ENCODE data around the gene DMXL2.

Gene DMXL2

DNA sequence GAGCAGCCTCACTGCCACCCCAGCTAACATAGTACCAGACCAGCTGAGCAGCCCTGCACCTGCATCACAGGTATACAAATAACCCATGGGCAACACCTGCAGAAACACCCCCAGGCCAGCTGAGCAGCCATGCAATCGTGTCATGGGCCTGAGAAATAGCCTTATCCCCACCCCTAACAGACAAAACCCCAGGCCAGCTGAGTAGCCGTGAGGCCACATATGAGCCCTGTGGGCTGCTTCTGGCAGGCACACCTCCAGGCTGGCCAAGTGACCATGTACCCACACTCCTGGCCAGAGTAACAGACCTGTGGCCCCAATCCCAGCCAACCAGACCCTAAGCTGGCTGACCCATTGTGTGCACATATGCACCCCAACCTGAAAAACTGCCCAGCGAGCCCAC, 138.6 kb downstream of the DMXL2 start:
- Histone ChIP-seq H3K27me3 (ENCODE audit: insufficient read depth, poor library complexity, severe bottlenecking) (no peaks in the 10 kb centered on the region), H3K4me3 (replicated peaks; ENCODE audit: insufficient read depth, low read length) (no peak overlapping the region)
- TF ChIP-seq SPI1 (IDR thresholded peaks at IDR 0.05; ENCODE audit: borderline replicate concordance, low read depth) = no peak
- no peak for TF ChIP-seq POLR2AphosphoS5 (IDR thresholded peaks at IDR 0.05; ENCODE audit: low read depth)
- TF ChIP-seq GABPA (IDR thresholded peaks at IDR 0.05; ENCODE audit: low read depth) = no peak
- TF ChIP-seq, protein P1, sequence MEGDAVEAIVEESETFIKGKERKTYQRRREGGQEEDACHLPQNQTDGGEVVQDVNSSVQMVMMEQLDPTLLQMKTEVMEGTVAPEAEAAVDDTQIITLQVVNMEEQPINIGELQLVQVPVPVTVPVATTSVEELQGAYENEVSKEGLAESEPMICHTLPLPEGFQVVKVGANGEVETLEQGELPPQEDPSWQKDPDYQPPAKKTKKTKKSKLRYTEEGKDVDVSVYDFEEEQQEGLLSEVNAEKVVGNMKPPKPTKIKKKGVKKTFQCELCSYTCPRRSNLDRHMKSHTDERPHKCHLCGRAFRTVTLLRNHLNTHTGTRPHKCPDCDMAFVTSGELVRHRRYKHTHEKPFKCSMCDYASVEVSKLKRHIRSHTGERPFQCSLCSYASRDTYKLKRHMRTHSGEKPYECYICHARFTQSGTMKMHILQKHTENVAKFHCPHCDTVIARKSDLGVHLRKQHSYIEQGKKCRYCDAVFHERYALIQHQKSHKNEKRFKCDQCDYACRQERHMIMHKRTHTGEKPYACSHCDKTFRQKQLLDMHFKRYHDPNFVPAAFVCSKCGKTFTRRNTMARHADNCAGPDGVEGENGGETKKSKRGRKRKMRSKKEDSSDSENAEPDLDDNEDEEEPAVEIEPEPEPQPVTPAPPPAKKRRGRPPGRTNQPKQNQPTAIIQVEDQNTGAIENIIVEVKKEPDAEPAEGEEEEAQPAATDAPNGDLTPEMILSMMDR (IDR thresholded peaks at IDR 0.05; ENCODE audit: insufficient read depth, low read length) = no peak
- TF ChIP-seq, protein P2, sequence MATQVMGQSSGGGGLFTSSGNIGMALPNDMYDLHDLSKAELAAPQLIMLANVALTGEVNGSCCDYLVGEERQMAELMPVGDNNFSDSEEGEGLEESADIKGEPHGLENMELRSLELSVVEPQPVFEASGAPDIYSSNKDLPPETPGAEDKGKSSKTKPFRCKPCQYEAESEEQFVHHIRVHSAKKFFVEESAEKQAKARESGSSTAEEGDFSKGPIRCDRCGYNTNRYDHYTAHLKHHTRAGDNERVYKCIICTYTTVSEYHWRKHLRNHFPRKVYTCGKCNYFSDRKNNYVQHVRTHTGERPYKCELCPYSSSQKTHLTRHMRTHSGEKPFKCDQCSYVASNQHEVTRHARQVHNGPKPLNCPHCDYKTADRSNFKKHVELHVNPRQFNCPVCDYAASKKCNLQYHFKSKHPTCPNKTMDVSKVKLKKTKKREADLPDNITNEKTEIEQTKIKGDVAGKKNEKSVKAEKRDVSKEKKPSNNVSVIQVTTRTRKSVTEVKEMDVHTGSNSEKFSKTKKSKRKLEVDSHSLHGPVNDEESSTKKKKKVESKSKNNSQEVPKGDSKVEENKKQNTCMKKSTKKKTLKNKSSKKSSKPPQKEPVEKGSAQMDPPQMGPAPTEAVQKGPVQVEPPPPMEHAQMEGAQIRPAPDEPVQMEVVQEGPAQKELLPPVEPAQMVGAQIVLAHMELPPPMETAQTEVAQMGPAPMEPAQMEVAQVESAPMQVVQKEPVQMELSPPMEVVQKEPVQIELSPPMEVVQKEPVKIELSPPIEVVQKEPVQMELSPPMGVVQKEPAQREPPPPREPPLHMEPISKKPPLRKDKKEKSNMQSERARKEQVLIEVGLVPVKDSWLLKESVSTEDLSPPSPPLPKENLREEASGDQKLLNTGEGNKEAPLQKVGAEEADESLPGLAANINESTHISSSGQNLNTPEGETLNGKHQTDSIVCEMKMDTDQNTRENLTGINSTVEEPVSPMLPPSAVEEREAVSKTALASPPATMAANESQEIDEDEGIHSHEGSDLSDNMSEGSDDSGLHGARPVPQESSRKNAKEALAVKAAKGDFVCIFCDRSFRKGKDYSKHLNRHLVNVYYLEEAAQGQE (IDR thresholded peaks at IDR 0.05; ENCODE audit: insufficient replicate concordance, low read depth) = no peak

GRCh38 chr15:51483520-51483919, 139.1 kb downstream of the DMXL2 start:
- Histone ChIP-seq H3K4me3 (replicated peaks; ENCODE audit: insufficient read depth, low read length) (no peak overlapping the region), H3K27ac (replicated peaks) (no peak overlapping the region), H3K27me3 (ENCODE audit: insufficient read depth, poor library complexity, severe bottlenecking) (no peaks in the 10 kb centered on the region)
- no peak for DNase-seq (ENCODE audit: low read depth in 1 of 2, low spot score in 1 of 2)
- TF ChIP-seq, protein P2 (IDR thresholded peaks at IDR 0.05; ENCODE audit: insufficient replicate concordance, low read depth) = no peak
- TF ChIP-seq GABPA (IDR thresholded peaks at IDR 0.05; ENCODE audit: low read depth) (no peak), SPI1 (IDR thresholded peaks at IDR 0.05; ENCODE audit: borderline replicate concordance, low read depth) (no peak), POLR2AphosphoS5 (IDR thresholded peaks at IDR 0.05; ENCODE audit: low read depth) (no peak)
- TF ChIP-seq, protein P1 (IDR thresholded peaks at IDR 0.05; ENCODE audit: insufficient read depth, low read length) = no peak

More for the DNA sequence above, 138.6 kb downstream of the DMXL2 start:
- no peak overlapping the region for H3K27ac ChIP-seq (replicated peaks)
- DNase-seq (ENCODE audit: low read depth in 1 of 2, low spot score in 1 of 2) = no peak

- H3K27ac ChIP-seq (replicated peaks) = no peak overlapping the region
- no peak for TF ChIP-seq GABPA (IDR thresholded peaks at IDR 0.05; ENCODE audit: low read depth)
- TF ChIP-seq SPI1 (IDR thresholded peaks at IDR 0.05; ENCODE audit: borderline replicate concordance, low read depth) = no peak
- TF ChIP-seq, protein P2 (IDR thresholded peaks at IDR 0.05; ENCODE audit: insufficient replicate concordance, low read depth) = no peak
- TF ChIP-seq POLR2AphosphoS5 (IDR thresholded peaks at IDR 0.05; ENCODE audit: low read depth) = no peak
- TF ChIP-seq, protein P1 (IDR thresholded peaks at IDR 0.05; ENCODE audit: insufficient read depth, low read length) = no peak
- H3K27me3 ChIP-seq (ENCODE audit: insufficient read depth, poor library complexity, severe bottlenecking) = no peaks in the 10 kb centered on the region
- H3K4me3 ChIP-seq (replicated peaks; ENCODE audit: insufficient read depth, low read length) = no peak overlapping the region
- DNase-seq (ENCODE audit: low read depth in 1 of 2, low spot score in 1 of 2) = no peak
These were observed 146.8 kb downstream of the DMXL2 start for GRCh38 chr15:51475736-51476135.
